ENCODE data around the gene CCDC60. TPM values are rescaled to one million over a fixed set of nuclear protein-coding genes. Genes with fewer than 3 reads are reported as not detected.

The CCDC60 gene
- total RNA-seq, 1 donor: not detected

DNA sequence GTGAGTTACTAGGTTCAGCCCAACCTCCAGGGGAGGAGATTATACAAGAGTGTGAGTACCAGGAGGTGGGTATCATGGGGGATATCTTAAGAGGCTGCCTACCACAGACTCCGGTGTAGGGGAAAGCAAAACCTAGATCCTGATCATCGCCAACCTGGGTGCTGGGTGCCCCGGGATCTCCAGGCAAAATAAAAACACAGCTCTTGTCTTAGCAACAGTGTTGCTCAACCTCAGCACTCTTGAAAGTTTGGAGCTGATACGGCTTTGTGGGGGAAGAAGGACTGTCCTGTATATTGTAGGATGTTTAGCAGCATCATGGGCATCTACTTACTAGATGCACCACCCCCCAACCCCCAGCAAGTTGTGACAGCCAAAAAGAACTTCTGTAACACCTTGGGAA lies 74.5 kb downstream of the CCDC60 start:
- no peak overlapping the region for H3K4me3 ChIP-seq (ENCODE audit: low read depth, low read length)
- DNase-seq (ENCODE audit: low read depth): no peak
- TF ChIP-seq, protein P1, sequence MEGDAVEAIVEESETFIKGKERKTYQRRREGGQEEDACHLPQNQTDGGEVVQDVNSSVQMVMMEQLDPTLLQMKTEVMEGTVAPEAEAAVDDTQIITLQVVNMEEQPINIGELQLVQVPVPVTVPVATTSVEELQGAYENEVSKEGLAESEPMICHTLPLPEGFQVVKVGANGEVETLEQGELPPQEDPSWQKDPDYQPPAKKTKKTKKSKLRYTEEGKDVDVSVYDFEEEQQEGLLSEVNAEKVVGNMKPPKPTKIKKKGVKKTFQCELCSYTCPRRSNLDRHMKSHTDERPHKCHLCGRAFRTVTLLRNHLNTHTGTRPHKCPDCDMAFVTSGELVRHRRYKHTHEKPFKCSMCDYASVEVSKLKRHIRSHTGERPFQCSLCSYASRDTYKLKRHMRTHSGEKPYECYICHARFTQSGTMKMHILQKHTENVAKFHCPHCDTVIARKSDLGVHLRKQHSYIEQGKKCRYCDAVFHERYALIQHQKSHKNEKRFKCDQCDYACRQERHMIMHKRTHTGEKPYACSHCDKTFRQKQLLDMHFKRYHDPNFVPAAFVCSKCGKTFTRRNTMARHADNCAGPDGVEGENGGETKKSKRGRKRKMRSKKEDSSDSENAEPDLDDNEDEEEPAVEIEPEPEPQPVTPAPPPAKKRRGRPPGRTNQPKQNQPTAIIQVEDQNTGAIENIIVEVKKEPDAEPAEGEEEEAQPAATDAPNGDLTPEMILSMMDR (IDR thresholded peaks at IDR 0.05; ENCODE audit: insufficient read depth, low read length): no peak

- TF ChIP-seq, protein P1 (IDR thresholded peaks at IDR 0.05; ENCODE audit: insufficient read depth, low read length): no peak
- no peak overlapping the region for H3K4me3 ChIP-seq (ENCODE audit: low read depth, low read length)
- DNase-seq (ENCODE audit: low read depth): no peak
Observed at GRCh38 chr12:119410396-119410795, 75.9 kb downstream of the CCDC60 start.

- TF ChIP-seq, protein P1 (IDR thresholded peaks at IDR 0.05; ENCODE audit: insufficient read depth, low read length): no peak
- DNase-seq (ENCODE audit: low read depth): no peak
- no peak overlapping the region for H3K4me3 ChIP-seq (ENCODE audit: low read depth, low read length)
Observed at GRCh38 chr12:119412306-119412705, 77.8 kb downstream of the CCDC60 start.

DNA sequence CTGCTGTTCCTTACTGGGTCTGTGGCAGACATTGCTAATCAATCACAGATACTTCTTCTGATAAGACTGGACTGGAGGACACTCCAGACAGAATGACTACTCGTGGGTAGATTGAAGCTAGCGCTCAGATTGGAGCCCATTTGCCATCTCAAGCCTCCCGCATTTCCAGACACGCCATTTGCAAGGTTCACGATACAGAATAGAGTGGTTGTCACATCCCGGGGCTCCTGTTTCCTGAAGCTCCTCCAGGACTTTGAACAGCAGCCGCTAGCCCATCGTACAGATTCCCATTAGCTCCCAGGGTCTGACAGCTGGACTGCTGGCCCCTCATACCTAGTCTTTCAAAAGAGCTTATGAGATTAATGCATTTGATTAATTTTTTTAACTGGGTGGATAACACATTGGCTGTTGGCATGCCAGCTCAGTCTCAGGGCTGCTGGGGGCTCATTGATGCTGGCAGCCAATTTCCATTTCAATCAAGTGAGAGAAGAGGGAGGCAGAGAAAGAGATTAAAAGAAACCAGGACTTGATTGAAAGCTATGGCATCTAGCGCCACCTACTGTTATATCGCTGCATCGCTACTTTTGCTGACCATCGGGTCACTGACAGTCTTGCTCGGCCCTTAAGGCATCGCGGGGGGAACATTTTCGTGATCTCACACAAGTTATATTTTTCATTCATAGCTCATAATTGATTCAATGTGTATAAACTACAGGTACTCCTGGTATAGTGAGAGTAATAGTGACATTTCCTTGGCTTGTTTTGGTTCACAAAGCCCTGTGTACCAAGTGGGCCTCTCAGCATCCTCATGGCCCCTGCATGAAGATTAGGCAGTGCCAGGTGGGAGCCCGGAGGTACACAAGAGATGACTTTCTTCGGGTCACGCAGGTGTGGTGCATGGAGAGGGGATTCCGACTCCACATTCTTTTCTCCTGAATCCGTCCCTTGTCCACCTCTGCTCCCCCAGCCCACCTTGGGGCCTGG lies 78.6 kb downstream of the CCDC60 start:
- TF ChIP-seq, protein P1 (IDR thresholded peaks at IDR 0.05; ENCODE audit: insufficient read depth, low read length): peak; percentile 91
- peak; percentile 78 for DNase-seq (ENCODE audit: low read depth)
- no peak overlapping the region for H3K4me3 ChIP-seq (ENCODE audit: low read depth, low read length)

- TF ChIP-seq, protein P1 (IDR thresholded peaks at IDR 0.05; ENCODE audit: insufficient read depth, low read length): no peak
- H3K4me3 ChIP-seq (ENCODE audit: low read depth, low read length): no peak overlapping the region
- no peak for DNase-seq (ENCODE audit: low read depth)
Observed at GRCh38 chr12:119415714-119416113, 81.2 kb downstream of the CCDC60 start.

GRCh38 chr12:119417440-119417839 lies 82.9 kb downstream of the CCDC60 start:
- TF ChIP-seq, protein P1 (IDR thresholded peaks at IDR 0.05; ENCODE audit: insufficient read depth, low read length): no peak
- no peak overlapping the region for H3K4me3 ChIP-seq (ENCODE audit: low read depth, low read length)

More at GRCh38 chr12:119417440-119417839, 82.9 kb downstream of the CCDC60 start:
- DNase-seq (ENCODE audit: low read depth): no peak
